Lower leg skin (tissue), 3 donors: ENCODE measurements around the gene SPTLC2.

Source experiments
- POLR2A ChIP-seq, 2 donors: fragments of 450-650 bp; IDR thresholded peaks; one replicate each; pipeline ENCODE4 v1.6.1; 2016 to 2017; ENCODE audit warnings: antibody characterized with exemption in 2 of 2, mild to moderate bottlenecking in 1 of 2, moderate library complexity in 1 of 2
- TF ChIP-seq, protein P1 (sequence below), 3 donors: fragments of 450-650 bp; IDR thresholded peaks; one replicate each; pipeline ENCODE4 v1.5.1; 2016; ENCODE audit warnings: antibody characterized with exemption in 3 of 3, mild to moderate bottlenecking in 3 of 3, moderate library complexity in 2 of 3

- TF ChIP-seq, protein P1, sequence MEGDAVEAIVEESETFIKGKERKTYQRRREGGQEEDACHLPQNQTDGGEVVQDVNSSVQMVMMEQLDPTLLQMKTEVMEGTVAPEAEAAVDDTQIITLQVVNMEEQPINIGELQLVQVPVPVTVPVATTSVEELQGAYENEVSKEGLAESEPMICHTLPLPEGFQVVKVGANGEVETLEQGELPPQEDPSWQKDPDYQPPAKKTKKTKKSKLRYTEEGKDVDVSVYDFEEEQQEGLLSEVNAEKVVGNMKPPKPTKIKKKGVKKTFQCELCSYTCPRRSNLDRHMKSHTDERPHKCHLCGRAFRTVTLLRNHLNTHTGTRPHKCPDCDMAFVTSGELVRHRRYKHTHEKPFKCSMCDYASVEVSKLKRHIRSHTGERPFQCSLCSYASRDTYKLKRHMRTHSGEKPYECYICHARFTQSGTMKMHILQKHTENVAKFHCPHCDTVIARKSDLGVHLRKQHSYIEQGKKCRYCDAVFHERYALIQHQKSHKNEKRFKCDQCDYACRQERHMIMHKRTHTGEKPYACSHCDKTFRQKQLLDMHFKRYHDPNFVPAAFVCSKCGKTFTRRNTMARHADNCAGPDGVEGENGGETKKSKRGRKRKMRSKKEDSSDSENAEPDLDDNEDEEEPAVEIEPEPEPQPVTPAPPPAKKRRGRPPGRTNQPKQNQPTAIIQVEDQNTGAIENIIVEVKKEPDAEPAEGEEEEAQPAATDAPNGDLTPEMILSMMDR (IDR thresholded peaks at IDR 0.05), result no peak
- no peak for TF ChIP-seq POLR2A (IDR thresholded peaks at IDR 0.05)
Measured at GRCh38 chr14:77616454-77617229, at the start of gene SPTLC2.
